GM21786 (cell line): Measurements from ENCODE around the gene DBP.

Experiments used
- ATAC-seq: cut with Tn5 transposase; IDR thresholded peaks from one replicate; pipeline ENCODE4 v1.9.1; 2021; ENCODE audit not compliant: unreplicated experiment

The DBP gene

DNA sequence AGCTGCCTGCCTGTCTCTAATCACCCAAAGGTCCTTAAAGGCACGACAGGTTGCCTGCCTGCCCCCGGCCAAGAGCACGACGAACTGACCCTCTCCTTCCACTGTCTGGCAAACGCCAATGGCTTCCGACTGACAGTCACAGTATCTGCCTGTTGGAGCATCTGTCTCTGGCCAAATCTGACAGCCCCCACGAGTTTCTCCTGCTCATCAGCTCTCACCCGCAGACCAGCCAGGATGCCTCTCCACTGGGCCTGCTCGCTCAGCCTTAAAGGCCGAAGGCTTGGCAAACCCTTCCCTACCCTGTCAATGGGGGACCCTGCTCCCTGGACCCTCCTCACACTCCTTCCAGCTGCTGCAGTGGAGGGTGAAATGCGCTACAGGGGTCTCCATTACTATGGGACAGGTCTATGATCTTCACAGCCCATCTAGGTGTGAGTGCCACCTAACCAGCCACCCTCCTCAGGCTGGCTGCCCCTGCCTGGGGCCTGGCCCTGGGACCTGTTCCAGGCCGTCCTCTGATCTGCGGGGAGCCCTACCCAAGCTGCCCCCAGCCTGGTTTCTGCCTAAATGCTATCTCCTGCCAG, 23.2 kb downstream of the DBP start:
- ATAC-seq: no peak

DNA sequence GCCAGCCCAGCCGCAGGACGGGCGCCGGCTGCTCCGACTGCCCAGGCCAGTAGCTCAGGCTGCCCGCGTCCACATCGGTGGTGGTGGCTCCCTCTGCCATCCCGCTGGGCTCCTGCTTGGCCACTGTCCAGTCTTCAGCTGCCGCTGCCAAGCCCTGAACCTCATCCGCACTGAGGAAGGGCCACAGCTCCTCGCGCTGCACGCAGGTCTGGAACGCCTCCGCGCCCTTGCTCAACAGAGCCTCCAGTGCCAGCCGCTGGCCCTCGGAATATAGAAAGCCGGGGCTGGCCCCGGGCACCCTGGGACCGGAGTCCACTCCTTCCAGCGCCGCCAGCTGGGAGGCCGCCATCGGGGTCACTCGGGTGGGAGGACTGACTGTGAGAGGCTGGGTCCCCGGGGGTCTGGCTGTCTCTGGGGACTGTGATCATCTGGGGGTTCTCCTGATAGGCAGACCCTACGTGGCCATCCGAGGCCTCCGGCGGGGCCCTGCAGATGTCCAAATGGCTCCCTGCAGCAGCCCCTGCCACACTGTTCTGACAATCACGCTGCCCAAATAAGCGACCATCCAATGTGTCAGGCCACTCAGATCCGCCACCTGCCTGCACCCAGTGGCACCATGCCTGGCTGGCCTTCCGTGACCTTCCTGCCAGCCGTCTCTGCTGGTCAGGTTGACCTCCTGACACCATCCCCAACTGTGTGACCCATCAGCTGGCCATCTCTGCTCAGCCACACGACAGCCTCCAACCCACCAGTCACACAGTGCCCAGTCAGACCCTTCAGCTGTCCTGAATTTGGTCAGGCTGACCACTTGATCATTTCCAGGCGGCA, 23.9 kb downstream of the DBP start:
- no peak for ATAC-seq

DNA sequence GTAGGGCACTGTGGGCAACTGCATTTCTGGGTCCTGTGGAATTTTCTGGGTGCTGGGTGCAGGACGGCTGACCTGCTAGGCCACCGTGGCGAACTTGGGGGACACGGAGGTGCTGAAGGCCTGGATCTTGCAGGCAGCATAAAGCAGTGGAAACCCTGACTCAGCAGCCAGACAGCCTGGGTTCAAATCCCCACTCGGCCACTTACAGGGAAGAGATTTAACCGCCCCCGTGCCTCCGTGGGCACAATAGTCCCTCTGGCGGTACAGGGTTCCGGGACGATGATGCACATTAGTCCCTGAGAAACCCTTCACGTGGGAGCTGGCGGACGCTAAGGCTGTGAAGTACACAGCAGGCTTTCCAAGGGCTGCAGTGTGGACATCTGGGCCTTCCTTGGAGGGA, 25.3 kb downstream of the DBP start:
- ATAC-seq: no peak

DNA sequence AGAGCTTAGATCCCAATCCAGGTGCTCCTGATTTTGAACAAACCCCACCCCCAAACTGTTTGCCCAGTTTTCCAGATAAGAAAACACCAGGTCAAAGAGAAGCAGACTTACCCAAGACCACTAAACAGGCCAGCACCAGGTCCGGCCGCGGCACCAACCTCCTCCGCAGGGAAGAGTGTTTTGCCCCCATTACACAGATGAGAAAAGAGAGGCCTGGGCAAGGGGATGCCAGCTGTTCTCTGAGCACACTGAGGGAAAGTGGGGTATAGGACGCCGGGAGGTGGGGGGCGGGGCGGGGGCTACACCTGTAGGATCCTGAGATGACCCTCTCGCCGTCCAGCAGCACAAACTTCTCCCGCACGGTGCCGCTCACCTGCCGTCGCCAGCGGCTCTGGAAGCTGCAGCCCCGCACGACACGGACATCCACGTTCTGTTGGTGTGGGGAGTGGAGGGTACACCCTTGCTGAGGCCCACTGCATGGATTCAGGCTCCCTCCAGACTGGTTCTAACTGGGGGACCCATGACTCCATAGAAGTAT, 27.5 kb downstream of the DBP start:
- no peak for ATAC-seq

DNA sequence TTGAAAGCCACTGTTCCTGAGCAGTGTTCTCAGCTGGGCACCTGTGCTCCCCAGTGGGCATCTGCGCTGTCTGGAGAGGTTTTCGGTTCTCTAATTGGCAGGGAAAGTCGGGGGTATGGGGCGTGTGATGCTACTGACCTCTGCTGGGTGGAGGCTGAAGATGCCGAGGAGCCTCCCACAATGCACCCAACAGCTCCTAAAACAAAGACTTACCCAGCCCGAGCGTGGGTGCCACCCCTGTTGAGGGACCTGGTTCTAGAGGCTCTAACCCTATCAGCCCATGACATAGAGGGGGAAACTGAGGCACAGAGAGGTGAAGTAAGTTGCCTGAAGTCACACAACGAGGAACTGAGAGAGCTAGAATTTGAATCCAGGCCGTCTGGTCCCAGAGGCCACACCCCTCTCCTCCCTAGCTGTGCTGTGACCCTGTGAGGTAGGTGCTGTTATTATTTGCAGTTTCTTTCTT, 28.3 kb downstream of the DBP start:
- no peak for ATAC-seq

DNA sequence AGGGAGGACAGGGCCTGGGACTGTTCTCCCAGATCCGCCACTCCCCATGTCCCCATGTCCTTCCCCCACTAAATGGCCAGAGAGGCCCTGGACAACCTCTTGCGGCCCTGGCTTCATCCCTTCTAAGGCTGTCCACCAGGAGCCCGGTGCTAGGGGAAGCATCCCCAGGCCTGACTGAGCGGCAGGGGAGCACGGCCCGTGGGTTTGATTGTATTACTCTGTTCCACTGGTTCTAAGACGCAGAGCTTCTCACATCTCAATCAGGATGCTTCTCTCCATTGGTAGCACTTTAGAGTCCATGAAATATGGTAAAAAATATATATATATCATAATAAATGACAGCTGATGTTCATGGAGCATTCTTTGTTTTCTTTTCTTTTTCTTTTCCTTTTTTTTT, 29.8 kb downstream of the DBP start:
- ATAC-seq: no peak

DNA sequence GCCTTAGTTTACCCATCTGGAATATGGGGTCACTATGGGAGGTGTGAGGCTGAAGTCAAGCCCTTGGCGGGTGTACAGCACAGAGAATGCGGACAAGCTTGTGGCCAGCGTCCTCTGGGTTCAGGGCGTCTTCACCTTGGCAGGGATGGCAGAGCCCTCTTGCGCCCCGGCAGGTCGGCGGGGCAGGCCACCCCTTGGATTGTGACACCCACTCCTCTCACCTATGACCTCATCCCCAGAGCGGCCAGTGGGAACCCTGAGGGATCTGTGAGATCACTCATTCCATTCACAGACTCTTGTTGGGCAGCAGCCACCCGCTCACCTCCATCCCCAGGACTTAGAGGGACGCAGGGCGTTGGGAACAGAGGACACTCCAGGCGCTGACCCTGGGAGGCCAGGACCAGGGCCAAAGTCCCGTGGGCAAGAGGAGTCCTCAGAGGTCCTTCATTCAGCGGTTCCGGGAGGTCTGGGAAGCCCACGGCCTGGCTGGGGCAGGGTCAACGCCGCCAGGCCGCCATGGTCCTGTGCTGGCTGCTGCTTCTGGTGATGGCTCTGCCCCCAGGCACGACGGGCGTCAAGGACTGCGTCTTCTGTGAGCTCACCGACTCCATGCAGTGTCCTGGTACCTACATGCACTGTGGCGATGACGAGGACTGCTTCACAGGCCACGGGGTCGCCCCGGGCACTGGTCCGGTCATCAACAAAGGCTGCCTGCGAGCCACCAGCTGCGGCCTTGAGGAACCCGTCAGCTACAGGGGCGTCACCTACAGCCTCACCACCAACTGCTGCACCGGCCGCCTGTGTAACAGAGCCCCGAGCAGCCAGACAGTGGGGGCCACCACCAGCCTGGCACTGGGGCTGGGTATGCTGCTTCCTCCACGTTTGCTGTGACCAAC, 30.5 kb downstream of the DBP start, which contains the start of gene SPACA4:
TSS of gene SPACA4 (plus strand) at position 280 of the 896 bp plus-strand sequence. CDS start at position 517, 237 bp downstream.
- no peak for ATAC-seq

DNA sequence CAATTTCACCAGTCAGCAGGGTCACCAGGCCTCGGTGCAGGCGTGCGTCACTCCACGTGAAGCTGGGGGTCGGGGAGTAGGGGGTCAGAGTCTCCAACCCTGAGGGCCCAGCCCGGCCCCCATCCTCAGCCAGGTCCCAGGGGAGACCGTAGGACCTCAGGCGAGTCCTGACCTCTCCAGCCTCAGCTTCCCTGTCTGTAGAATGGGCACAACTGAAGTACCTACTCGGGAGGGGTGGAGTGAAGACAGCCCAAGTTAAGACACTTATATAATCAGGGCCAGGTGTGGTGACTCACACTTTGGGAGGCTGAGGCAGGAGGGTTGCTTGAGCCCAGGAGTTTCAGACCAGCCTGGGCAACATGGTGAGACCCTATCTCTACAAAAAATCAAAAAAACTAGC, 33.3 kb downstream of the DBP start:
- no peak for ATAC-seq

DNA sequence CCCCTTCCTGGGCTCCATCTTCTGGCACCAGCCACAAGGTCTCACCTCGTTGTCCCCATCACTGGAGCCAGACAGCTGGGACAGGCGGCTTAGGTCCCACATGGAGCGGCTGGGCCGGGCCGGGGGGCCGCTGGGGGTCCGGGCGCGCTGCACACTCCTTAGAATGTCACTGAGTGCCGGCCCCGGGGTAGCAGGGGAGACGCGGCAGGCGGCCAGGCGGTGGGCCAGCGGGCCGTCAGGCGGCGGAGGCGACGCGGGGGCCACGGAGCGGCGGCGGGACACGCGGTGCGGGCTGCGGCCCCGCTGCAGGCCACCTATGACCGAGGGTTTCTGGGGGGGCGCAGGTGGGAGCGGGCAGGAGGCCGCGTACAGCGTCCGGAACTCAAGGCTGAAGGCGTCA, 33.7 kb downstream of the DBP start:
- no peak for ATAC-seq

DNA sequence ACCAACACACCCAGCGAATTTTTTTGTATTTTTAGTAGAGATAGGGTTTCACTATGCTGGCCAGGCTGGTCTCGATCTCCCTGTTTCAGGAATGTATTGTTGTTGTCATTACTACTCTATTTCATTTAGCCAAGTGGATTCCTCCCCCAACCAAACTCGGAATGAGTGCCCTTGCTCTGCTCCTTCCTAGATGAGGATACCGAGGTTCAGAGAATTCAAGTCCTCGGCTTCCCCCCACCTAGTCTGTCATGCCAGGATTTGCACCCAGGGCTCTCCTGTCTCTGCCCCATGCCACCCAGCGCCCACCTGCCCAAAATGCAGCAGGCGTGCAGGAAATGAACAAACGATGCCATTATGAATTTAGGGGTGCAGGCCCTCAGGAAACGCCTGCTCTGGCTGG, 34.2 kb downstream of the DBP start:
- no peak for ATAC-seq

DNA sequence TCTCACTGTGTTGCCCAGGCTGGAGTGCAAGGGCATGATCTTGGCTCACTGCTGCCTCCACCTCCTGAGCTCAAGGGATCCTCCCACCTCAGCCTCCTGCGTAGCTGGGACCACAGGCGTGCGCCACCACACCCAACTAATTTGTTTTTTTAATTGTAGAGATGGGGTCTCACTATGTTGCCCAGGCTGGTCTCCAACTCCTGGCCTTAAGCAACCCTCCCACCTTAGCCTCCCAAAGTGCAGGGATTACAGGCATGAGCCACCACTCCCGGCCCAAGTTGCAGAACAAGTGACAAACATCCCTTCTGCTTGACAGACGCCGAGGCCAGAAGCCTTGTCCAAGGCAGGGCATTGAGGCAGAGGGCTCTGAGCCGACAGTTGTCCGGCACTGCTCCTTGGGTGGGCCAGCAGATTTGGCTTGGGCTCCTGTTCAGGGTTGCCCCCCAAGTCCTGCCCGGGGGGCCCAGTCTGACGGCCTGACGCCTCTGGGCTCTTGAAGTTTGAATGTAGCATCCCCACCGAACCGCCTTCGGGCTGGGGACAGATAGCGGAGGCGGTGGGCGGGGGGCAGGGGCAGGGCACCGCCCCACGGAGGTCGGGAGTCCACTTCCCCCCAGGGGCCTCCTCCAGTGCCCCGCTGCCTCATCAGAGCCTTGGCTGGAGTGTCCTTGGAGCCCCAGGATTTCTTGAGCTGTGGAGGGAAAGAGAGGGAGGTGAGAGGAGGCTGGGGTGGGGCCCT, 36.3 kb downstream of the DBP start:
- ATAC-seq: no peak

DNA sequence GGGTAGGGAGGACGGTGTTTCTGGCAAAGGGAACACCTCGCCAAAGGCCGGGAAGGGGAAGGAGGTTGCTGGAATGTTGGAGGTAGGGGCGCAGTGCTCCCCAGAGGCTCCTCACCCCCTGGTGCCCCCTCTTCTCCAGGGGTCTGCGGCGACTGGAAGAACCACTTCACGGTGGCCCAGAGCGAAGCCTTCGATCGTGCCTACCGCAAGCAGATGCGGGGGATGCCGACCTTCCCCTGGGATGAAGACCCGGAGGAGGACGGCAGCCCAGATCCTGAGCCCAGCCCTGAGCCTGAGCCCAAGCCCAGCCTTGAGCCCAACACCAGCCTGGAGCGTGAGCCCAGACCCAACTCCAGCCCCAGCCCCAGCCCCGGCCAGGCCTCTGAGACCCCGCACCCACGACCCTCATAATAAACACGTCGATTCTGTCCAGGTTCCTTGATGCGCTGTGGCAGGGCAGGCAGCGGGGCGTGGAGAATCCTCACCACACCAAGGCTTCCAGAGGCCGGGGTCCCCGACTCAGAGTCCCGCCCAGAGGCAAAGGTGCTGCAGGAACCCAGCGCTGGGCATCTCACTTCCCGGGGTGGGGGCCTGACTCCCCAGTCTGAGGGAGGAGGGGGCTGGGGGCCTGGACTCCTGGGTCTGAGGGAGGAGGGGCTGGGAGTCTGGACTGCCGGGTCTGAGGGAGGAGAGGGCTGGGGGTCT, 38.0 kb downstream of the DBP start:
- ATAC-seq: no peak

DNA sequence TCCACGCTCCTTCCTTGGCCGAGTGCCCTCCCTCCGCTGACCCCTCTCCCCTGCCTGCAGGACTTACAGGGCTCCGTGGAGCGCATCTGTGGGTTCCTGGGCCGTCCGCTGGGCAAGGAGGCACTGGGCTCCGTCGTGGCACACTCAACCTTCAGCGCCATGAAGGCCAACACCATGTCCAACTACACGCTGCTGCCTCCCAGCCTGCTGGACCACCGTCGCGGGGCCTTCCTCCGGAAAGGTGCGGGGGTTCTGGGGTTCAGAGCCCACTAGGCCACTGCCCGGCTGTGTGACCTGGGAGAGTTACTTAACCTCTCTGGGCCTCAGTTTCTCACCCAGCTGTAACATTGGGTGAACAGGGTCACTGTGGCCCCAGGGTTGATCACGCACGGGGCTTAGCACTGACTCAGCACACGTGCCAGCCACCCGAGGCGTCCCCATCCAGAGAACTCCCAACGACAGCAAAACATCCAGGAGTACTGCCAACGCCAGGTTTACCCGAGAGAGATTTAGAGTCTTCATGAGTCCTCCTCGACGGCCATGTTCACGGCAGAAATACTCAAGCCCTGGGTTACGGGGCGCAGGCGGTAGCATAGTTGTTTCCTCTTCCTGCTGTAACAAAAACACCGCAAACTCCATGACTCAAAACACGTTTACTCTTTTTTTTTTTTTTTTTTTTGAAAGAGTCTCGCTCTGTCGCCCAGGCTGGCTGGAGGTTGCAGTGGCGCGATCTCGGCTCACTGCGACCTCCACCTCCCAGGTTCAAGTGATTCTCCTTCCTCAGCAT, 40.3 kb downstream of the DBP start:
- no peak for ATAC-seq

DNA sequence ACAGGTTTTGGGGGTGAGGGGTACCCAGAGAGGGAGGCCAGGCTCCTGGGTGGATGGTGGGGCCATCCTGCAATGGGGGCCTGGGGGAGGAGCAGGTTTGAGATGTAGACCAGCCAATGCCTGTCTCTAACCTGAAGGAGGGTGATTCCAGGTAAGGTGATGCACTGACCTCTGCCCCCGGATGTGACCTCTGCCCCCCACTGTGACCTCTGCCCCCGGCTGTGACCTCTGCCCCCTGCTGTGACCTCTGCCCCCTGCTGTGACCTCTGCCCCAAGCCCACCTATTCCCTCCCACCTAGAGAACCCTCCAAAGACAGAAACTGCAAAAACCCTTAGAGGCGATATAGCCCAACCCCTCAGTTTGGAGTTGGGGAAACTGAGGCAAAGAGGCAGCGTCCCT, 40.9 kb downstream of the DBP start:
- ATAC-seq: no peak

DNA sequence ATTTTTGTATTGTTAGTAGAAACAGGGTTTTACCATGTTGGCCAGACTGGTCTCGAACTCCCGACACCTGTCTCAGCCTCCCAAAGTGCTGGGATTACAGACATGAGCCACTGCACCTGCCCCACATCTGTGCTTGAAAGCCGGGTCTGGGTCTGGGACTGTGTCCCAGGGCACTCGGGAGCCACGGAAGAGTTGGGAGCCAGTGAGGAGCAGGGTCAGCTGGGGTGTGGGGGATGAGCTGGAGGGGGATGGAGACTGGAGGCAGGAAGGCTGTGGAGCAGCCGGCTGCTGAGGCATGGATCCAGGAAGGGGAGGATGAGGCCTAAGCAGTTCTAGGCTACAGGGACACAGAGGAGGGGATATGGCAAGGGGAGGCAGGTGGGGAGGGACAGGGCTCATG, 41.3 kb downstream of the DBP start:
- ATAC-seq: no peak

DNA sequence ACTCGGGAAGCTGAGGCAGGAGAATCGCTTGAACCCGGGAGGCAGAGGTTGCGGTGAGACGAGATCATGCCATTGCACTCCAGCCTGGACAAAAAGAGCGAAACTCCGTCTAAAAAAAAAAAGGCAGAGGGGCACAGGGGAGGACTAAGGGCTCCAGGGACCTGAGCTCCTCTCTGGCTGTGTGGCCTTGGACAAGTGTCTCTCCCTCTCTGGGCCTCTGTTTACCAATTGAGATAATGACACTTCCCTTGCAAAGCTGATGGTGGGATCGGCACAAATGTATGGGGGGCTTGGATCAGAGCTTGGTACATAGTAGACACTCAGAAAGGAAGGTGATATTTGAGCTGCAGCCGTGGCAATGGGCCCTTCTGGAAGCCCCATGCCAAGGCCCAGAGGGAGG, 42.0 kb downstream of the DBP start:
- no peak for ATAC-seq

DNA sequence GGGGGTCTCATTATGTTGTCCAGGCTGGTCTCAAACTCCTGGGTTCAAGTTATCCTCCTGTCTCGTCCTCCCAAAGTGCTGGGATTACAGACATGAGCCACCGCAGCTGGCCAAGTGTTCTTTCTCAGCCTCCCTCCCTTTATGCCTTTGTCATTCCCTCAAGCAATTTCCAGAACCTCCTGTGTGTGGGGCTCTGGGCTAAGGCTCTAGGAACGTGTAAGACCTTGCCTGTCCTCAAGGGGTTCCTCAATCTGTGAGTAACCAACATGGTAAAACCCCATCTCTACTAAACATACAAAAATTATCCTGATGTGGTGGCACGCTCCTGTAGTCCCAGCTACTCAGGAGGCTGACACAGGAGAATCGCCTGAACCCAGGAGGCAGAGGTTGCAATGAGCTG, 46.2 kb downstream of the DBP start:
- no peak for ATAC-seq

DNA sequence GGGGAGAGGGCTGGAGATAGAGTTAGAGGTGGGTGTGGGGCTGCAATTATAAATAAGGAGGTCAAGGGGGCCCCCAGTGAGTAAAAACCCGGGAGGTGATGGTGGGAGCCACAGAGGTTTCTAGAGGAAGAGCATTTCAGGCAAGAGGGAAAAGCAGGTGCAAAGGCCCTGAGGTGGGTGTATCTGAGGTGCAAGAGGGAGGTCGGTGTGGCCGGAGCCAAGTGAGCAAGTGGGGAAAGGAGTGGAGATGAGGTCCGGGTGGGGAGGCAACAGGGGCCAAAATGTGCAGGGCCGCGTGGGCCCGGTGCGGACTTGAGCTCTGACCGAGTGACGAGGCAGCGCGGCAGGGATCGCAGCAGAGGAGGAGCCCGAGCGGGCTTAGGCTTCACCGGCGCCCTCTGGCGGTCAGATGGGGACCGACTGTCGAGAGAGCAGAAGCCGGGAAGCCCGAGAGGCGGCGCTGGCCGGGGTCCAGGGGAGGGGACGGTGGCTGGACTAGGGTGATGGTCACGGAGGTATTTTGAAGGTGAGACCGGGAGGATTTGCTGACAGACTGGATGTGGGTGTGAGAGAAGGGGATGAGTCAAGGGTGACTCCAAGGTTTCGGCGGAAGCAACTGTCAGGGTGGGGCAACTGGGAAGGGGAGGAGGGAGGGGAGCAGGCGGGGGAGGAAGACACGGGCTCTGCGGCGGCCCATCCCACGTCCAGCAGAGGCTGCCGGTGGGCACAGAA, 48.3 kb downstream of the DBP start:
- ATAC-seq: no peak

DNA sequence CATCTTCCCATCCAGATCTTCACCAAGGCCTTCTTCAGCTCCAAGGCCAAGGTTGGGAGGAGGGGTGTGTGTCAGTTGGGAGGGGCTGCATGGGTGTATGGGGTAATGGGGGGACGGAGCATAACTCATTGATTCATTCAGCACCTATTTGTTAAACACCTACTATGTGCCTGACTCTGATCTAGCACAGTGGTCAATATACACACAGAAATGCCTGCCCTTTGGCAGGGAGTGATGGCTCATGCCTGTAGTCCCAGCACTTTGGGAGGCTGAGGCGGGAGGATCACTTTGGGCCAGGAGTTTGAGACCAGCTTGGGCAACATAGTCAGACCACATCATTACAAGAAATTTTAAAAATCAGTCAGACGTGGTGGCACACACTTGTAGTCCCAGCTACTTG, 49.8 kb downstream of the DBP start:
- no peak for ATAC-seq
